SK-N-SH (cell line): ENCODE results near the gene PAX3. TPM values are rescaled to one million over a fixed set of nuclear protein-coding genes. Genes with fewer than 3 reads are reported as not detected.

Source experiments
- CTCF ChIA-PET: fragments of 300-600, 350-600 bp; formaldehyde crosslinking; extraction: SDS; loops from one replicate; lab custom pipeline; 2021; lab: Yijun Ruan, JAX
- POLR2A ChIA-PET: fragments of 350-600 bp; sonication (Branson Sonifier 250); formaldehyde crosslinking; extraction: SDS; loops from one replicate; lab custom pipeline; 2020; ENCODE audit warnings: antibody characterized with exemption, inconsistent platforms; lab: Yijun Ruan, JAX
- DNase-seq: peaks from one replicate; pipeline ENCODE4 v3.0.0; 2012
- H2AFZ ChIP-seq: fragments of 200-600 bp; sonication (generic); 2 replicates; pipeline ENCODE4 v1.8.1; 2016; ENCODE audit warnings: antibody characterized with exemption, mild to moderate bottlenecking, low read depth
- H3F3A ChIP-seq: fragments of 200-600 bp; sonication (generic); replicated peaks from 2 replicates; pipeline ENCODE3; 2016; ENCODE audit warnings: antibody characterized with exemption, mild to moderate bottlenecking; ENCODE audit not compliant: insufficient read depth
- H3K27ac ChIP-seq, 2 experiments: fragments of 200-500 bp in 1 of 2; fragments of 200-600 bp in 1 of 2; sonication (Bioruptor generic) in 1 of 2; sonication (generic), shearing (Covaris generic) in 1 of 2; 2 replicates each; pipeline versions ENCODE4 v1.5.1 to v1.6.1; 2014 to 2016; ENCODE audit warnings: low read depth in 2 of 2, inconsistent platforms in 1 of 2, low read length in 1 of 2, mild to moderate bottlenecking in 1 of 2, mixed read lengths in 1 of 2
- H3K27me3 ChIP-seq: fragments of 200-600 bp; sonication (generic), shearing (Covaris generic); 2 replicates; pipeline ENCODE4 v1.6.1; 2016; ENCODE audit warnings: mixed run types; ENCODE audit not compliant: insufficient read depth
- H3K36me3 ChIP-seq, 2 experiments: fragments of 200-500 bp in 1 of 2; fragments of 200-600 bp in 1 of 2; sonication (Bioruptor generic) in 1 of 2; sonication (generic) in 1 of 2; replicated peaks in 1 of 2; 2 replicates each; pipeline versions ENCODE3 to v1.5.1; 2014 to 2016; ENCODE audit warnings: low read length in 1 of 2, mild to moderate bottlenecking in 1 of 2; ENCODE audit not compliant: insufficient read depth in 2 of 2, control insufficient read depth in 1 of 2
- H3K4me1 ChIP-seq, 2 experiments: fragments of 200-500 bp in 1 of 2; fragments of 200-600 bp in 1 of 2; sonication (Bioruptor generic) in 1 of 2; sonication (generic), shearing (Covaris generic) in 1 of 2; 2 replicates each; pipeline versions ENCODE4 v1.5.1 to v1.6.1; 2014 to 2016; ENCODE audit warnings: low read depth in 1 of 2, low read length in 1 of 2, mixed run types in 1 of 2; ENCODE audit not compliant: insufficient read depth in 2 of 2, control insufficient read depth in 1 of 2
- H3K4me2 ChIP-seq: fragments of 200-600 bp; sonication (generic), shearing (Covaris generic); 2 replicates; pipeline ENCODE4 v1.6.1; 2017; ENCODE audit warnings: mixed run types
- H3K4me3 ChIP-seq, 2 experiments: fragments of 200-500 bp in 1 of 2; fragments of 200-600 bp in 1 of 2; sonication (Bioruptor generic) in 1 of 2; sonication (generic), shearing (Covaris generic) in 1 of 2; 2 replicates each; pipeline versions ENCODE4 v1.5.1 to v1.8.1; 2014 to 2016; ENCODE audit warnings: low read depth in 2 of 2, inconsistent platforms in 1 of 2, low read length in 1 of 2, mild to moderate bottlenecking in 1 of 2, mixed read lengths in 1 of 2, moderate library complexity in 1 of 2
- H3K79me2 ChIP-seq: fragments of 200-600 bp; sonication (generic); 2 replicates; pipeline ENCODE4 v1.8.1; 2017; ENCODE audit warnings: mild to moderate bottlenecking; ENCODE audit not compliant: insufficient read depth
- H3K9ac ChIP-seq: fragments of 200-600 bp; sonication (generic); 2 replicates; pipeline ENCODE4 v1.6.1; 2017; ENCODE audit warnings: mixed run types
- H3K9me2 ChIP-seq: fragments of 200-600 bp; sonication (generic); 2 replicates; pipeline ENCODE4 v1.6.1; 2017; ENCODE audit warnings: mixed run types
- H3K9me3 ChIP-seq: fragments of 200-600 bp; sonication (generic); 2 replicates; pipeline ENCODE4 v1.6.1; 2017; ENCODE audit warnings: mixed run types, mild to moderate bottlenecking, moderate library complexity
- H4K20me1 ChIP-seq: fragments of 200-600 bp; sonication (generic); 2 replicates; pipeline ENCODE4 v1.6.1; 2017; ENCODE audit warnings: mild to moderate bottlenecking, mixed run types; ENCODE audit not compliant: insufficient read depth
- CTCF ChIP-seq: fragments of 200-600 bp; sonication (generic); IDR thresholded peaks from 2 replicates; pipeline ENCODE4 v1.6.1; 2017; ENCODE audit warnings: antibody characterized with exemption, mild to moderate bottlenecking, moderate library complexity
- ELF1 ChIP-seq: IDR thresholded peaks from 2 replicates; pipeline ENCODE4 v1.4.0; 2012
- EZH2phosphoT487 ChIP-seq: fragments of 200-600 bp; sonication (generic); IDR thresholded peaks from 2 replicates; pipeline ENCODE4 v1.6.1; 2017; ENCODE audit warnings: low read depth, mixed run types, mild to moderate bottlenecking, antibody characterized with exemption, moderate library complexity, borderline replicate concordance
- FOSL2 ChIP-seq: IDR thresholded peaks from 2 replicates; pipeline ENCODE4 v1.4.0; 2012; ENCODE audit warnings: low read depth, mild to moderate bottlenecking, moderate library complexity, borderline replicate concordance
- FOXJ3 ChIP-seq: sonication (generic); formaldehyde crosslinking; IDR thresholded peaks from 2 replicates; pipeline ENCODE4 v1.5.1; 2020; ENCODE audit warnings: mild to moderate bottlenecking, missing genetic modification reagents
- FOXM1 ChIP-seq: IDR thresholded peaks from 2 replicates; pipeline ENCODE4 v1.4.0; 2012; ENCODE audit warnings: low read depth, mild to moderate bottlenecking
- GABPA ChIP-seq: IDR thresholded peaks from 2 replicates; pipeline ENCODE4 v1.4.0; 2012; ENCODE audit warnings: low read depth, mild to moderate bottlenecking
- GATA2 ChIP-seq: sonication (generic); formaldehyde crosslinking; IDR thresholded peaks from 2 replicates; pipeline ENCODE4 v1.5.0; 2020; ENCODE audit warnings: mild to moderate bottlenecking, missing genetic modification reagents
- JUND ChIP-seq: IDR thresholded peaks from 2 replicates; pipeline ENCODE4 v1.4.0; 2012
- MAX ChIP-seq: IDR thresholded peaks from 2 replicates; pipeline ENCODE4 v1.4.0; 2012; ENCODE audit warnings: low read depth
- MXI1 ChIP-seq: IDR thresholded peaks from 2 replicates; pipeline ENCODE4 v1.6.1; 2012; ENCODE audit warnings: mild to moderate bottlenecking, low read depth, low read length, improper control_type of control experiment
- PBX3 ChIP-seq: IDR thresholded peaks from 2 replicates; pipeline ENCODE4; 2012
- RCOR1 ChIP-seq: fragments of 150-350 bp; IDR thresholded peaks from 2 replicates; pipeline ENCODE4 v1.6.1; 2017; ENCODE audit warnings: antibody characterized with exemption, low read length
- RFX5 ChIP-seq: IDR thresholded peaks from 2 replicates; pipeline ENCODE4 v1.6.1; 2012; ENCODE audit warnings: mild to moderate bottlenecking, improper control_type of control experiment, low read length
- SIN3A ChIP-seq: IDR thresholded peaks from 2 replicates; pipeline ENCODE4 v1.6.1; 2012; ENCODE audit warnings: low read depth, mild to moderate bottlenecking, low read length, moderate library complexity, borderline replicate concordance
- SMC3 ChIP-seq: IDR thresholded peaks from 2 replicates; pipeline ENCODE4 v1.6.1; 2012; ENCODE audit warnings: low read depth, low read length, improper control_type of control experiment
- YY1 ChIP-seq: IDR thresholded peaks from 2 replicates; pipeline ENCODE4 v1.4.0; 2012; ENCODE audit warnings: low read depth, mild to moderate bottlenecking
- ZBTB33 ChIP-seq: IDR thresholded peaks from 2 replicates; pipeline ENCODE4 v1.4.0; 2012; ENCODE audit warnings: low read depth, borderline replicate concordance
- WGBS: methylation state at CpG from one replicate; pipeline ENCODE4 v1.1.6; 2017; ENCODE audit warnings: low lambda C conversion rate; 5-methylcytosine and 5-hydroxymethylcytosine counted together
- polyA plus RNA-seq, 3 experiments: library from polyadenylated mRNA; depleted of rRNA; stranded (reverse); fragments of >200 nt; gene quantifications; 2 replicates each; pipeline ENCODE4 v1.2.3, GENCODE V29; 2012

PAX3 gene
- polyA plus RNA-seq, 1 of the 3 experiments (the other 2 are of a cell fraction): not detected

GRCh38 chr2:222303045-222303827, 4.4 kb upstream of the PAX3 start:
- no peaks in the 10 kb centered on the region for H3K9me2 ChIP-seq
- H3K4me1 ChIP-seq: peaks cover 10 to 11% of the 10 kb centered on the region in 2 experiments; a peak in 3 of 4 replicates
- no peaks in the 10 kb centered on the region for H4K20me1 ChIP-seq
- no peak overlapping the region for H3K27ac ChIP-seq
- ChIA-PET POLR2A (no interaction called here), CTCF (interaction anchor here (0.8 to 1.7 kb wide), 2 partner anchors 15 to 279 kb away, joined by 3 to 7 read pairs; no protein-coding TSS in a partner anchor)
- TF ChIP-seq CTCF: no peak
- no peak for TF ChIP-seq ELF1
- no peak for TF ChIP-seq RCOR1
- TF ChIP-seq MXI1: no peak
- no peak for TF ChIP-seq SIN3A
- no peak for TF ChIP-seq SMC3
- no peak for TF ChIP-seq GABPA
- no peak for TF ChIP-seq YY1
- no peak for TF ChIP-seq FOSL2
- TF ChIP-seq RFX5: no peak
- no peaks in the 10 kb centered on the region for H3K79me2 ChIP-seq
- H2AFZ ChIP-seq: no peak overlapping the region
- no peak for DNase-seq
- no peaks in the 10 kb centered on the region for H3F3A ChIP-seq
- H3K9ac ChIP-seq: no peak overlapping the region
- WGBS: 13% methylated on average over 24 of the region's 24 CpGs
- H3K4me3 ChIP-seq: no peak overlapping the region
- no peaks in the 10 kb centered on the region for H3K9me3 ChIP-seq
- peaks cover 100% of the 10 kb centered on the region for H3K27me3 ChIP-seq
- H3K36me3 ChIP-seq: no peaks in the 10 kb centered on the region
- H3K4me2 ChIP-seq: no peak overlapping the region

GRCh38 chr2:222302178-222303018, 3.6 kb upstream of the PAX3 start:
- H2AFZ ChIP-seq: no peak overlapping the region
- WGBS: 6% methylated on average over 39 of the region's 39 CpGs
- peaks cover 10 to 11% of the 10 kb centered on the region in 2 experiments; a peak in 3 of 4 replicates for H3K4me1 ChIP-seq
- no peak overlapping the region for H3K9ac ChIP-seq
- ChIA-PET CTCF (interaction anchor here (1.1 to 1.7 kb wide), 3 partner anchors 16 to 278 kb away, joined by 3 to 7 read pairs (median 3); no protein-coding TSS in a partner anchor), POLR2A (no interaction called here)
- no peak overlapping the region for H3K4me3 ChIP-seq
- no peaks in the 10 kb centered on the region for H3K9me2 ChIP-seq
- H3K79me2 ChIP-seq: no peaks in the 10 kb centered on the region
- no peaks in the 10 kb centered on the region for H3K36me3 ChIP-seq
- H3F3A ChIP-seq: no peaks in the 10 kb centered on the region
- no peaks in the 10 kb centered on the region for H3K9me3 ChIP-seq
- H3K27me3 ChIP-seq: peaks cover 100% of the 10 kb centered on the region
- no peaks in the 10 kb centered on the region for H4K20me1 ChIP-seq
- H3K27ac ChIP-seq: no peak overlapping the region
- no peak overlapping the region for H3K4me2 ChIP-seq
- no peak for DNase-seq
- TF ChIP-seq GABPA (no peak), ZBTB33 (no peak), MAX (no peak), YY1 (no peak), RCOR1 (no peak), FOSL2 (no peak), EZH2phosphoT487 (no peak), FOXM1 (no peak), GATA2 (CRISPR knock-in tag) (no peak), CTCF (no peak), JUND (no peak), FOXJ3 (no peak), ELF1 (no peak), PBX3 (no peak)
